GM03348 (cell line): Measurements from ENCODE around the gene GINS2.

Source experiments
- DNase-seq: peaks from one replicate; pipeline ENCODE4 v3.0.0; 2012; ENCODE audit warnings: low spot score

GINS2 gene

DNA sequence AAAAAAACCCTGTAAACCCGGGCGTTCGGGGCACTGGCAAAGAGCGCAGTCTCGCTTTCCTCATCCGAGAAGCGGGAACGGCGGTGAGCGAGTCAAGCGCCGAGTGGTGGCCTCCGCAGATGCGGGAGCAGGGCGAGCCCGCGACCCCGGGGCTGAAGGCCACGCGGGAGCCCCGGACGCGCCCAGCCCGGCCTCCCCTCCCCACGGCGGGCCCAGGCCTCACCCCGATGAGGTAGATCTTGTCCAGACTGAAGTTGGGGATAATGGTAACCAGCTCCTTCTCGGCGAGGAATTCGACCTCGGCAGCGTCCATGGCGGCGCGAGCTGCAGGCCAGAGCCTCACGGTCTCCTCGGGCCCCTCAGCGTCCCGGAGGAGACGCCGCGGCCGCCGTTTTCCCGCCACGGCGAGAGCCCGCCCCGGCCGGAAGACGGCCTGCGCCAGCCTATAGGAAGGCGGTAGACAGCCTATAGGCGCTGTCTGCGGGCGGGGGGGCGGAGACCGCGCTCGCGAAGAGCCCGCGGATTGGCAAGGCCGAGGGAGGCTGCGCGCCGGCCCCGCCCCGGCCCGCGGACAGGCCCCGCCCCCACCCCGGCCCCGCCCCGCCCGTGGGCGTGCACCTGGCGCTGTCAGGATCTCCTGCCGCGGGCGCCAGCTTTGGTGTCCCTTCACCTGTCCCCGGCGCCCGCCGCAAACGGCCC lies at the start of gene GINS2:
GINS2 (minus strand) TSS at position 369 of the 699 bp plus-strand sequence; CDS start at position 313, 56 bp downstream.
- peak; percentile 100 for DNase-seq

- DNase-seq: no peak
These were observed 48.2 kb upstream of the GINS2 start for GRCh38 chr16:85736921-85737320.

DNA sequence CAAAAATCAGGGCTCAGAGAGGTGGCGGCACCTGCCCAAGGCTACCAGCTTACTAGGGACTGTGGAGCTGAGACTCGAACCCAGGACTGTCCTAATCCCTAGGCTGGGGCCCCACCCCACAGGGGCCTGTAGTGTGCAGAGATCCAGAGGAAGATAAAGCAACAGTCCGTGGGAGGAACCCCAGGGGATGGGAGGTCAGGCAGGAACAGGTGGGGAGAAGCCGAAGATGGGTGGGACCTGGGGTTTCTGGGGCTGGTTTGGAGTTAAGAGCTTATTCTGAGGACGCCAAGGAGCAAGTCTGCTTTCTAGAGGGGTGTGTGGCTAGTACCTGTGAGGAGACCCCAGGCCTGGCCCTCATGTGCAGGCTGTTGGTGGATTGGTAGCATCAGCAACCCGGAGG lies 47.2 kb upstream of the GINS2 start:
- DNase-seq: no peak

DNA sequence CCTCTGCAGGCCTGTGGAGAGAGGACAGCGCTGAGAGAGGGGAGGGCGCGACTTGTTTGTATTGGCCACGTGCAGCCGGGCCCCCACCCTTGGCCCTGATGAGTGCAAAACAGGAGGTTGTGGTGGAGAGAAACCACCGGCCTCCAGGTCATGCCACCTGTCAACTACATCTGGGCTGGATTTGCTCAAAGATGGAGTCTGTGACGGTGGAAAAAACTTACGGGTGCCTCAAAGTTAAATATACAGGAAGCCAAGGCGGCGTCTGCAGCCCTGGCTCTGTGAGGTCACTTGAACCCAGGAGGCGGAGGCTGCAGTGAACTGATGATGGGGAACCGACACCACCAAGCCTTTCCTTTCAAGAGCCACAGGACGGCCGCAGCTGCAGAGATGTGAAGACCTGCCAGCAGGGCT lies 46.5 kb upstream of the GINS2 start:
- DNase-seq: no peak

DNA sequence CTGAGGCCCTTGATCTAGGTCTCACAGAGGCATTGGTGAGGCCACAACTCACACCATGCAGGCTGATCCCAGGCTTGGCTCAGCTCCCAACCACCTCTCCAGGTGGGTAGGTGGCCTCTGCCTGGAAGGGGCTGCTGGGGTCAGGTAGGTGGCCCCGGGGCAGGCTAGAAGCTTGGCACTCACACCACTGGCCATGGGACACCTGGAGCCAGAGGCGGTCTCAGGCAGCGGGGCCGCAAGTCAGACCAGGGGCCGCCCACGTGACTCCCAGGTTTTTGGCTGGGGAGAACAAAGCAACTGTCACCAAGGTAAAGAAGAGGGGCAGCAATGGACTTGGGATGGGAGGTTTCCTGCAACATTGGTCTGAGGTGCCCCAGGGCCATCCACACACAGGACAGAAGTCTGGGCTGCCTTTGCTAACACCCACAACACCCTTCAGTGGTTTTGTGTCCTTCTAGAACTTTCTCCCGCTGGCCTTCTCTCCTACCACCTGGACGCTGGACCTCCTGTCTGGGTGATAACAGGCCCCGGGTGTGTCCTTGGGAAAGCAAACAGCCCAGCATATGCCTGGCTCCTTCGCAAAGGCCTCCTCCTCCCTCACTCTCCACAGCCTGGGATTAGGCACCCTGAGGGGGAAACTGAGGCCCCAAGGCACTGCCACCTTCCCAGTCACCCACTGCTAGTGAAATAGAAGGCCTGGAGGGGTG lies 45.7 kb upstream of the GINS2 start:
- no peak for DNase-seq

GRCh38 chr16:85733839-85734170 lies 45.1 kb upstream of the GINS2 start:
- no peak for DNase-seq

GRCh38 chr16:85733155-85733838 lies 44.5 kb upstream of the GINS2 start:
- no peak for DNase-seq

DNA sequence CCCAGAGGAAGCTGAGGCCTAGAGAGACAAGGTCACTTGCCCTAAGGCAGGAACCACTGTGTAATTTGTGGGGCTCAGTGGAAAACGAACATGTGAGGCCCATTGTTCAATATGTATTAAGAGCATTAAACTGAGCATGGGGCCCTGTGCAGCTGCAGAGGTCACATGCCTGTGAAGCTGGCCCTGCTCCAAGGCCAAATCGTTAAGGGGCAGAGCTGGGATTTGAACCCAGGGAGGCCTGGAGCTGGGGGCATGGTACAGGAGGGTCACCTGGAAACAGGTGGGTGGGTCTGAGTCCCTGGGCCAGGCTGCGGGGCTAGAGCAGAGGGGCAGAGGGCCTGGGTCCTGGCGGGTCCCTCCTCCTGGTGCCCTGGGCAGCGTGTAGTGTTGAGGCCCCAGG lies 42.4 kb upstream of the GINS2 start:
- no peak for DNase-seq

DNA sequence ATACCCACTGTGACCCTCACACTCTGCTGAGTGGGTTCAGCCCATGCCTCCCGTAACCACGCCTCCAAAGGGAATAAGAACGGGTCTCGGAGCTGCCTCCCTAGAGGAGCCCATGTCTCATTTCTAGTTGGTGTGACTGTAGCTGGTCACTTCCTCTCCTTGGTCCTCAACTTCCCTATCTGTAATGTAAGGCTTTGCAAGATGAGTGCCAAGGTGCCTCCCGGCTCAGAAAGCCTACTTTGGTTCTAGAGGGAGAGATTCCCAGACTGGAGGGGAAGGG lies 41.4 kb upstream of the GINS2 start:
- DNase-seq: no peak

- no peak for DNase-seq
These were observed 40.9 kb upstream of the GINS2 start for GRCh38 chr16:85729452-85730185.

GRCh38 chr16:85728879-85729278 lies 40.1 kb upstream of the GINS2 start:
- DNase-seq: no peak

- DNase-seq: no peak
These were observed 36.2 kb upstream of the GINS2 start for GRCh38 chr16:85724936-85725335.

DNA sequence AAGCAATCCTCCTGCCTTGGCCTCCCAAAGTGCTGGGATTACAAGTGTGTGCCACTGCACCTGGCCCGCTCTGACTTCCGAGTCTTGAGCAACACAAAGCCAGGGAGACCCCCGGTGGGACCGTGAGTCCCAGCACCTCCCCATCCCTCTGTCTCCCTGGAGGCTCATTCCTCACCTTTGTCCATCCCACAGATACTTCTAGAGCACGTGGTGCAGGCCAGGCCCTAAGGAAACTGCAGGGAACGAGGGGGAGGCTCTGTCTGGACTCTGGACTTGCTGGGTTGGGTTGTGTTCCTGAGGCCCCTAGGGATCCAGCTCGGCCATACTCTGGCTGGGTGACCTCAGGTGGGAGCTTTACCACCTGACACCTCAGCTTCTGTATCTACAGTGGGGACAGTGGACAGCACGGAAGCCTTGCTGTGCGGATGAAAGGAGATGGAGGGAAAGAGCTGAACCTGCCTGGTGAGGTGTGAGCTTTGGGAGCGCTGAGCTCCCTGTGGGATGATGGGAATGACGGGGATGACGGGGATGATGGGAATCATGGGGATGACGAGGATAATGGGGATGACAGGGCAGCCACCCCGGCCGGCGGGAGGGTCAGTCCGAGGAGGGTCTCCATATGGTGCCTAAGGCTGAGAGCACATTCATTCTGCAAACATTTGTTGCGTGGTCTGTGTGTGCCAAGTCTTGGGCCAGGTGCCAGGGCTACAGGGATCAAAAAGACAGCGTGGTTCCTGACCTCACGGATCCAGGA lies 35.5 kb upstream of the GINS2 start:
- no peak for DNase-seq

- no peak for DNase-seq
These were observed 33.6 kb upstream of the GINS2 start for GRCh38 chr16:85722128-85722893.

DNA sequence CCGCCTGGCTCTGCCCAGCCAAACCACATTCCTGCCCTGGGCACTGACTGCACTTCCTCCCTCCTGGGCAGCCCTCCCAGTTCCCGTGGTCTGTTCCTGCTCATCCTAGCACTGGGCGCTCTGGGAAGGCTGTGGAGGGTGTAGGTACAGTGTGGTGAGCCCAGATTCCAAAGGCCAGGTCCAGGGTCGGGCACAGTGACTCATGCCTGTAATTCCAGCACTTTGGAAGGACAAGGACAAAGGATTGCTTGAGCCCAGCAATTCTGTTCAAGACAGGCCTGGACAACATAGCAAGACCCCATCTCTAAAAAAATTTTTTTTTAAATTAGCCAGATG lies 31.5 kb upstream of the GINS2 start:
- no peak for DNase-seq

DNA sequence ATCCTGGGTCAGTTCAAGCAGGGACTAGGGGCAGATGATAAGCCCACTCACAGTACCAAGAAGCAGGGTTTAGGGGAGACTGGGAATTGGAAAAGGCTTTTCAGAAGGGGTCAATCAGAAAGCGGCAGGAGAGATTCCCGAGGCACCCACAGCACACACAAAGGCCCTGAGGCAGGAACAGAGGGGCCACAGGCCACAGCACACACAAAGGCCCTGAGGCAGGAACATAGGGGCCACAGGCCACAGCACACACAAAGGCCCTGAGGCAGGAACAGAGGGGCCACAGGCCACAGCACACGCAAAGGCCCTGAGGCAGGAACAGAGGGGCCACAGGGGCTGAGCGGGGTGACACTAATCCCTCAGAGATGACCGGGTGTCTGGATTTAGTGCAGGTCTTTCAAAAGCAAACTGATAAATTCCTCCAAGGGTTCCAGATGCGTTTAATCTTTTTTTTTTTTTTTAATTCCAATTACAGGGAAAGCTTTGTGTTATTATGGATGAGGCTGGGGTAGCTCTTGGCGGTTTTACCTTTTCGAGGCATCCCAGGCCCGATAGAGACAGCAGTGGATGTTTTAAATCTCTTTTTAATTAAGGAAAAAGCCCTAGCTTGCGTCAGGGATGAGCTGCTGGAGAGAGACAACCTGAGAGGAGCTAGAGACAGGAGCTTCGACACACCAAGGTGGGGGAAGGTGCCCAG lies 31.0 kb upstream of the GINS2 start:
- no peak for DNase-seq

DNA sequence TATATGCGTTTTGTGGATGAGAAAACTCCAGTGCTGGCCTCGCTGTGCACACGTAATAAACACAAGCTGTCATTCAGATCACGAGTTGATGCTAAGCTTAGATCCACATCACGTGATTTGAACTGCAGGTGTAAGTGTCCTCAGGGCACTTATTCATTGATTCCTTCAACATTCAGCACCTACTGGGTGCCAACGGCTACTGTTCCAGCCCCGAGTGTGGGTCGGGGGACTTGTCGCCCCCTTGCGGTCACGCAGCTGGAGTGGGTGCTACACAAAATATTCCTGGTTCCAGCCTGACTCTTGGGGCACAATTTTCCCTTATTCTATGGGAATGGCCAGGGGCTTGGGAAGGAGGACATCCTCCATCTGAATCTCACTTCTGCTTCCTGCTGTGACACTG lies 29.9 kb upstream of the GINS2 start:
- DNase-seq: peak; percentile 64

GRCh38 chr16:85718153-85718477 lies 29.4 kb upstream of the GINS2 start:
- DNase-seq: no peak

DNA sequence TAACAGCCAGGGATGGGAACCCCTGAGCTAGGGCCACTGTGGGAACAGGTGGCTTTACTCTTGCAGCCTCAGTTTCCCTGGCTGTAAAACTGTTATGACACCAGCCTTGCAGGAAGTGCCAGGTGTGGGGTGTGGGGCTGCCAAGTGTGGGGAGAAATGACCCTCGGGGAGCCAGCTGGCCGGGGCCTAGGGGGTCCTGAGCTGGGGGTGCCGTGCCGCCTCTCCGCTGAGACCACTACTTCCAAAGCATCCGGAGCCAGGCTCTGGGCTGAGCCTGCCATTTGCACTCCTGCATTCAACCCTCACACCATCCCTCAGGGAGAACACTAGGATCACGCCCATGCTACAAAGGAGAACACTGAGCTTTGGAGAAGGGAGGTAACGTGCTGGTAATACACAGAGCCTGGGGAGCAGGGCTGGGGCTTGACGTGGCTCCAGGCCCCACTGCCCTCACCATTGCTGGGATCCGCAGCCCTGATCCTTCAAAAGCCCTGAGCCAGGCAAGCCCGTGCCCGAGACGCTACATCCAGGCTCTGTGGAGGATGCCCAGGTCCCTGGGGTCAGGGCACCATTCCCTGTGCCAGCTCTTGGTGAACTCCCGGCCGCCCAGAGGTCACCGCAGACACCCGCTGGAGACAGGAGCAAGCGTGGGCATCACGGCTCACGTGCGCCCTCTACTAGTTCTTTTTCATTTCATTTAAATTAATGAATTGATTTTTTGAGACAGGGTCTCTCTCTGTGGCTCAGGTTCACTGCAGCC lies 28.8 kb upstream of the GINS2 start:
- DNase-seq: peak; percentile 87

- no peak for DNase-seq
These were observed 27.9 kb upstream of the GINS2 start for GRCh38 chr16:85716680-85717038.
